Measurements from ENCODE around the gene THAP7. TPM values are rescaled to one million over a fixed set of nuclear protein-coding genes. Genes with fewer than 3 reads are reported as not detected.

Gene THAP7
- total and polyA plus RNA-seq, 2 of the 13 experiments (the other 11 are each of a cell fraction or from before 2014, with no cell fraction given) = 13.0 to 25.5 TPM

DNA sequence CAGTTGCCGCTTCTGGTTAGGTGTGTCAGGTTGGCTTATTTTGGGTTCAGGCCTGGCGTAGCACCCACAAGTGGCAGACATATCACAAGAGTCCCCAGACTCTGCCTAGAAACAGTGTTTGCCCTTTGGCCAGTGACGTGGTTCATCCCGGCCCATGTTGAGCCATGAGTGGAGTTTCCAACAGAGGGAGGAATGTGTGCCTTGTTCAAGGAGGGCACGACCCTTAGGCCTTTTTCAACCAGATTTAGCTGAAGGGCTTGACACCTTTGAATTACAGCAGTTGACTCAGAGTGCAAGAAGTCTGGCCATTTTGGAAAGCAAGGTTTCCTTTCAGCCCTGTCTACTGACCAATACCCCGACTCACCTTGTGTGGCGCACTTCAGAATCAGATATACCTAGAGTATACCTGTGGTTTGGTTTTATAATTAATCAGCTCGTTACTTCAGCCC, 50.0 kb downstream of the THAP7 start:
- CTCF ChIA-PET (ENCODE audit: low intra/inter-chr PET ratio, low total read pairs) = no interaction called here
- Histone ChIP-seq H3K4me2 (ENCODE audit: low read depth, low read length) (peak overlapping the region; percentile 72), H3K27ac (ENCODE audit: extremely low read length, insufficient read depth, low read length) (peak overlapping the region; percentile 82), H4K20me1 (ENCODE audit: insufficient read depth, low read length) (peaks cover 21% of the 10 kb centered on the region), H3K27me3 (ENCODE audit: control insufficient read depth in 1 of 2, insufficient read depth in 2 of 2, low read length in 2 of 2) (no peaks in the 10 kb centered on the region; a peak in 1 of 5 replicates), H3K9ac (ENCODE audit: insufficient read depth, low read depth, low read length) (peak overlapping the region; percentile 58), H3K79me2 (ENCODE audit: insufficient read depth, low read length) (peaks cover 83% of the 10 kb centered on the region), H3K4me1 (ENCODE audit: insufficient read depth, low read length) (peaks cover 96% of the 10 kb centered on the region), H3K9me3 (ENCODE audit: low read length) (no peaks in the 10 kb centered on the region), H3K4me3 (replicated peaks in 1 of 3; ENCODE audit: insufficient read depth in 1 of 3, low read depth in 2 of 3, low read length in 3 of 3) (peak overlapping the region in 1 of 3 experiments; percentile 19; a peak in 1 of 6 replicates), H3K36me3 (replicated peaks in 1 of 2; ENCODE audit: control insufficient read depth in 1 of 2, insufficient read depth in 2 of 2, low read length in 2 of 2) (peaks cover 1 to 16% of the 10 kb centered on the region in 2 experiments), H2AFZ (ENCODE audit: low read length) (no peak overlapping the region)
- peak; percentile 38 for ATAC-seq
- POLR2A ChIA-PET = interaction anchor here (1.1 to 5.0 kb wide), 7 partner anchors 12 to 66 kb away, joined by 3 to 14 read pairs (median 6); partner anchors contain the start of genes CRKL, LZTR1, P2RX6 and THAP7
- in situ Hi-C loops (cut with HindIII; ENCODE audit: extremely low pct_ligation_motif_present, low pct_unique_long_range_greater_than_20kb) = loop anchor here (5.0 kb wide), 1 partner anchor 35 kb away; the partner anchor contains the start of gene CRKL
- WGBS (ENCODE audit: low lambda C conversion rate) = 56% methylated on average over 7 of the region's 8 CpGs
- FAIRE-seq = peak; percentile 64
- intact Hi-C loops (cut with micrococcal nuclease; ENCODE audit: unreplicated experiment) = loop anchor here (1.0 to 10.0 kb wide), 2 partner anchors 35 to 177 kb away; partner anchors contain the start of genes CRKL and SERPIND1
- peak; percentile 70 for DNase-seq (ENCODE audit: low spot score)
- no TSS peak for BruUV-seq (replicated peaks)
- TF ChIP-seq FOXJ3 (CRISPR knock-in tag; IDR thresholded peaks at IDR 0.05; ENCODE audit: borderline replicate concordance) (peak; percentile 33; the same call in 1 of the 2 replicates), ZNF83 (CRISPR knock-in tag; IDR thresholded peaks at IDR 0.05; ENCODE audit: borderline replicate concordance) (no peak), MTF2 (CRISPR knock-in tag; IDR thresholded peaks at IDR 0.05; ENCODE audit: borderline replicate concordance) (no peak), RBFOX2 (IDR thresholded peaks at IDR 0.05; ENCODE audit: low read depth, low read length) (no peak; the same call in 1 of the 2 replicates), TBP (CRISPR knock-in tag; IDR thresholded peaks at IDR 0.05) (no peak), ZNF143 (CRISPR knock-in tag; IDR thresholded peaks at IDR 0.05) (no peak), ZNF883 (CRISPR knock-in tag; IDR thresholded peaks at IDR 0.05; ENCODE audit: not compliant biosample characterization) (no peak), ZNF34 (CRISPR knock-in tag; IDR thresholded peaks at IDR 0.05; ENCODE audit: borderline replicate concordance) (no peak), CREM (IDR thresholded peaks at IDR 0.05) (peak; percentile 43; the same call in 1 of the 2 replicates), CREM (CRISPR knock-in tag; IDR thresholded peaks at IDR 0.05) (no peak), ZNF773 (CRISPR knock-in tag; IDR thresholded peaks at IDR 0.05; ENCODE audit: borderline replicate concordance) (no peak), SAP130 (CRISPR knock-in tag; IDR thresholded peaks at IDR 0.05; ENCODE audit: low read depth) (peak; percentile 36; the same call in 1 of the 2 replicates), KMT2B (CRISPR knock-in tag; IDR thresholded peaks at IDR 0.05) (no peak), BORCS8-MEF2B (CRISPR knock-in tag; IDR thresholded peaks at IDR 0.05) (no peak), ZNF484 (CRISPR knock-in tag; IDR thresholded peaks at IDR 0.05; ENCODE audit: borderline replicate concordance, low read depth) (no peak), ZNF136 (CRISPR knock-in tag; IDR thresholded peaks at IDR 0.05; ENCODE audit: low read depth) (no peak), AGO2 (optimal IDR thresholded peaks at IDR 0.05; ENCODE audit: low read depth, low read length) (no peak)
- TF ChIP-seq, protein P1, sequence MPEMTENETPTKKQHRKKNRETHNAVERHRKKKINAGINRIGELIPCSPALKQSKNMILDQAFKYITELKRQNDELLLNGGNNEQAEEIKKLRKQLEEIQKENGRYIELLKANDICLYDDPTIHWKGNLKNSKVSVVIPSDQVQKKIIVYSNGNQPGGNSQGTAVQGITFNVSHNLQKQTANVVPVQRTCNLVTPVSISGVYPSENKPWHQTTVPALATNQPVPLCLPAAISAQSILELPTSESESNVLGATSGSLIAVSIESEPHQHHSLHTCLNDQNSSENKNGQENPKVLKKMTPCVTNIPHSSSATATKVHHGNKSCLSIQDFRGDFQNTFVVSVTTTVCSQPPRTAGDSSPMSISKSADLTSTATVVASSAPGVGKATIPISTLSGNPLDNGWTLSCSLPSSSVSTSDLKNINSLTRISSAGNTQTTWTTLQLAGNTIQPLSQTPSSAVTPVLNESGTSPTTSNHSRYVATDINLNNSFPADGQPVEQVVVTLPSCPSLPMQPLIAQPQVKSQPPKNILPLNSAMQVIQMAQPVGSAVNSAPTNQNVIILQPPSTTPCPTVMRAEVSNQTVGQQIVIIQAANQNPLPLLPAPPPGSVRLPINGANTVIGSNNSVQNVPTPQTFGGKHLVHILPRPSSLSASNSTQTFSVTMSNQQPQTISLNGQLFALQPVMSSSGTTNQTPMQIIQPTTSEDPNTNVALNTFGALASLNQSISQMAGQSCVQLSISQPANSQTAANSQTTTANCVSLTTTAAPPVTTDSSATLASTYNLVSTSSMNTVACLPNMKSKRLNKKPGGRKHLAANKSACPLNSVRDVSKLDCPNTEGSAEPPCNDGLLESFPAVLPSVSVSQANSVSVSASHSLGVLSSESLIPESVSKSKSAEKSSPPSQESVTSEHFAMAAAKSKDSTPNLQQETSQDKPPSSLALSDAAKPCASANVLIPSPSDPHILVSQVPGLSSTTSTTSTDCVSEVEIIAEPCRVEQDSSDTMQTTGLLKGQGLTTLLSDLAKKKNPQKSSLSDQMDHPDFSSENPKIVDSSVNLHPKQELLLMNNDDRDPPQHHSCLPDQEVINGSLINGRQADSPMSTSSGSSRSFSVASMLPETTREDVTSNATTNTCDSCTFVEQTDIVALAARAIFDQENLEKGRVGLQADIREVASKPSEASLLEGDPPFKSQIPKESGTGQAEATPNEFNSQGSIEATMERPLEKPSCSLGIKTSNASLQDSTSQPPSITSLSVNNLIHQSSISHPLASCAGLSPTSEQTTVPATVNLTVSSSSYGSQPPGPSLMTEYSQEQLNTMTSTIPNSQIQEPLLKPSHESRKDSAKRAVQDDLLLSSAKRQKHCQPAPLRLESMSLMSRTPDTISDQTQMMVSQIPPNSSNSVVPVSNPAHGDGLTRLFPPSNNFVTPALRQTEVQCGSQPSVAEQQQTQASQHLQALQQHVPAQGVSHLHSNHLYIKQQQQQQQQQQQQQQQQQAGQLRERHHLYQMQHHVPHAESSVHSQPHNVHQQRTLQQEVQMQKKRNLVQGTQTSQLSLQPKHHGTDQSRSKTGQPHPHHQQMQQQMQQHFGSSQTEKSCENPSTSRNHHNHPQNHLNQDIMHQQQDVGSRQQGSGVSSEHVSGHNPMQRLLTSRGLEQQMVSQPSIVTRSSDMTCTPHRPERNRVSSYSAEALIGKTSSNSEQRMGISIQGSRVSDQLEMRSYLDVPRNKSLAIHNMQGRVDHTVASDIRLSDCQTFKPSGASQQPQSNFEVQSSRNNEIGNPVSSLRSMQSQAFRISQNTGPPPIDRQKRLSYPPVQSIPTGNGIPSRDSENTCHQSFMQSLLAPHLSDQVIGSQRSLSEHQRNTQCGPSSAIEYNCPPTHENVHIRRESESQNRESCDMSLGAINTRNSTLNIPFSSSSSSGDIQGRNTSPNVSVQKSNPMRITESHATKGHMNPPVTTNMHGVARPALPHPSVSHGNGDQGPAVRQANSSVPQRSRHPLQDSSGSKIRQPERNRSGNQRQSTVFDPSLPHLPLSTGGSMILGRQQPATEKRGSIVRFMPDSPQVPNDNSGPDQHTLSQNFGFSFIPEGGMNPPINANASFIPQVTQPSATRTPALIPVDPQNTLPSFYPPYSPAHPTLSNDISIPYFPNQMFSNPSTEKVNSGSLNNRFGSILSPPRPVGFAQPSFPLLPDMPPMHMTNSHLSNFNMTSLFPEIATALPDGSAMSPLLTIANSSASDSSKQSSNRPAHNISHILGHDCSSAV (CRISPR knock-in tag; IDR thresholded peaks at IDR 0.05; ENCODE audit: borderline replicate concordance) = no peak
